HL-60 (cell line): ENCODE measurements around the gene PLAU.

Experiments
- TF ChIP-seq, protein P1 (sequence below): IDR thresholded peaks from one replicate; pipeline ENCODE4 v1.5.1; 2011; ENCODE audit warnings: low read length, control low read depth, inconsistent platforms; ENCODE audit not compliant: insufficient read depth
- TF ChIP-seq, protein P2 (sequence below): IDR thresholded peaks from 2 replicates; pipeline ENCODE4 v1.6.1; 2012; ENCODE audit warnings: low read depth; ENCODE audit not compliant: insufficient replicate concordance

DNA sequence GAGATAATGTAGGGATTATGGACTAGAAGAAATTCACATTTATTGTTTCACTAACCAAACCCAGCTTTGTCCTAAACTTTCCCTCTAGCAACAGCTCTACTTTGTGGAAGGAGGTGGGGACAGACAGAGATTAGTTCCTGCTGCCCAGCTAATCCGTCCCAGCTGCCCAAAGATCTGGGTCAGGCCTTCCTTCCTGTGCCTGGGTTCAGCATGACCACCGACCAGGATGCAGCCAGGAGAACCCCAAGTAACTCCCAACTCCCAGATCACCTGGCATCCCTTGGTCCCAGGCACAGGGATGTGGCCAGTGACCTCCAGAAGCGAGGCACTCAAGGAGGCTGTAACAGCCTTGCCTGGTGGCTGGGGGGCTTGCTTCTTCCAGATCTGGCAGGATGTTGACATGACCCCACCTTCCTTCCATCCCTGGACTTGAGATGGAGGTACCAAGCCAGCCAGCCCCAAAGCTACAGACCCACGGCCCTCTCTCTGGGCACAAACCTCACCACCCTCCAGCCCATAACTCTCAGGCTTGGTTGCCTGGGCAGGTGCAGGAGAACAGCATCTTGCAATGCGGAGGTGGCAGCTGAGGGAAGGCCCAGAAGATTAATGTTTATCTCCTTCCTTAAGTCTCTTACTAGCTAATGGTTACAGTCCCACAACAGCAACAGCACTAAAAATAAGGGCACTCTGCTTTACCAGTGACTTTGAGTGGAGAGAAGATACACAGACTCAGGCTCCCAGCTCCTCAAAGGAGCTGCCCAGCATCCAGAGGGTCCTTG lies 47.7 kb upstream of the PLAU start:
- TF ChIP-seq, protein P1, sequence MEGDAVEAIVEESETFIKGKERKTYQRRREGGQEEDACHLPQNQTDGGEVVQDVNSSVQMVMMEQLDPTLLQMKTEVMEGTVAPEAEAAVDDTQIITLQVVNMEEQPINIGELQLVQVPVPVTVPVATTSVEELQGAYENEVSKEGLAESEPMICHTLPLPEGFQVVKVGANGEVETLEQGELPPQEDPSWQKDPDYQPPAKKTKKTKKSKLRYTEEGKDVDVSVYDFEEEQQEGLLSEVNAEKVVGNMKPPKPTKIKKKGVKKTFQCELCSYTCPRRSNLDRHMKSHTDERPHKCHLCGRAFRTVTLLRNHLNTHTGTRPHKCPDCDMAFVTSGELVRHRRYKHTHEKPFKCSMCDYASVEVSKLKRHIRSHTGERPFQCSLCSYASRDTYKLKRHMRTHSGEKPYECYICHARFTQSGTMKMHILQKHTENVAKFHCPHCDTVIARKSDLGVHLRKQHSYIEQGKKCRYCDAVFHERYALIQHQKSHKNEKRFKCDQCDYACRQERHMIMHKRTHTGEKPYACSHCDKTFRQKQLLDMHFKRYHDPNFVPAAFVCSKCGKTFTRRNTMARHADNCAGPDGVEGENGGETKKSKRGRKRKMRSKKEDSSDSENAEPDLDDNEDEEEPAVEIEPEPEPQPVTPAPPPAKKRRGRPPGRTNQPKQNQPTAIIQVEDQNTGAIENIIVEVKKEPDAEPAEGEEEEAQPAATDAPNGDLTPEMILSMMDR, result no peak
- TF ChIP-seq, protein P2, sequence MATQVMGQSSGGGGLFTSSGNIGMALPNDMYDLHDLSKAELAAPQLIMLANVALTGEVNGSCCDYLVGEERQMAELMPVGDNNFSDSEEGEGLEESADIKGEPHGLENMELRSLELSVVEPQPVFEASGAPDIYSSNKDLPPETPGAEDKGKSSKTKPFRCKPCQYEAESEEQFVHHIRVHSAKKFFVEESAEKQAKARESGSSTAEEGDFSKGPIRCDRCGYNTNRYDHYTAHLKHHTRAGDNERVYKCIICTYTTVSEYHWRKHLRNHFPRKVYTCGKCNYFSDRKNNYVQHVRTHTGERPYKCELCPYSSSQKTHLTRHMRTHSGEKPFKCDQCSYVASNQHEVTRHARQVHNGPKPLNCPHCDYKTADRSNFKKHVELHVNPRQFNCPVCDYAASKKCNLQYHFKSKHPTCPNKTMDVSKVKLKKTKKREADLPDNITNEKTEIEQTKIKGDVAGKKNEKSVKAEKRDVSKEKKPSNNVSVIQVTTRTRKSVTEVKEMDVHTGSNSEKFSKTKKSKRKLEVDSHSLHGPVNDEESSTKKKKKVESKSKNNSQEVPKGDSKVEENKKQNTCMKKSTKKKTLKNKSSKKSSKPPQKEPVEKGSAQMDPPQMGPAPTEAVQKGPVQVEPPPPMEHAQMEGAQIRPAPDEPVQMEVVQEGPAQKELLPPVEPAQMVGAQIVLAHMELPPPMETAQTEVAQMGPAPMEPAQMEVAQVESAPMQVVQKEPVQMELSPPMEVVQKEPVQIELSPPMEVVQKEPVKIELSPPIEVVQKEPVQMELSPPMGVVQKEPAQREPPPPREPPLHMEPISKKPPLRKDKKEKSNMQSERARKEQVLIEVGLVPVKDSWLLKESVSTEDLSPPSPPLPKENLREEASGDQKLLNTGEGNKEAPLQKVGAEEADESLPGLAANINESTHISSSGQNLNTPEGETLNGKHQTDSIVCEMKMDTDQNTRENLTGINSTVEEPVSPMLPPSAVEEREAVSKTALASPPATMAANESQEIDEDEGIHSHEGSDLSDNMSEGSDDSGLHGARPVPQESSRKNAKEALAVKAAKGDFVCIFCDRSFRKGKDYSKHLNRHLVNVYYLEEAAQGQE, result no peak
